HG03175 (cell line): ENCODE measurements around the gene PON2.
"Not testable (repeated sequence)": the region's sequence is repeated elsewhere in the genome, so short reads cannot be mapped to it uniquely, and the experiment has no call there.

Experiments
- ATAC-seq: cut with Tn5 transposase; IDR thresholded peaks from one replicate; pipeline ENCODE4 v1.9.1; 2021; ENCODE audit warnings: mild to moderate bottlenecking, moderate library complexity; ENCODE audit not compliant: unreplicated experiment

The PON2 gene

DNA sequence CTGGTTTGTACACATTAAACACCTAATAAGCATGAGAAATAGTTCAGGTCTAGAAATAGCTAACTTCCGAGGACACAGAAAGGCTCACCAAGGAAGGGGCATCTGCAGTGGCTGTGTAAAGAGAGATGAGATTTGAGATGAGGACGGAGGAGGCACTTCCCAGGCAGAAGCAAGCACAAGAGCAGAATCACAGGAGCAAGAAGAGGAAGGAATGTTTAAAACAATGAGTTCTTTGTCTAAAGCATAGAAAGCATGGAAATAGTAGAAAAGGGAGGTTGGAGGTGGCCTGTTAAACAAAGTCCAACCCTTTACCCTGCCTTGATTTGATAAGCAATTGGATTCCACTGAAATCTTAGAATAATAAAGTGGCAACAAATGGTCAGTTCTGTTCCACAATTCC, 27.1 kb downstream of the PON2 start:
- no peak for ATAC-seq

DNA sequence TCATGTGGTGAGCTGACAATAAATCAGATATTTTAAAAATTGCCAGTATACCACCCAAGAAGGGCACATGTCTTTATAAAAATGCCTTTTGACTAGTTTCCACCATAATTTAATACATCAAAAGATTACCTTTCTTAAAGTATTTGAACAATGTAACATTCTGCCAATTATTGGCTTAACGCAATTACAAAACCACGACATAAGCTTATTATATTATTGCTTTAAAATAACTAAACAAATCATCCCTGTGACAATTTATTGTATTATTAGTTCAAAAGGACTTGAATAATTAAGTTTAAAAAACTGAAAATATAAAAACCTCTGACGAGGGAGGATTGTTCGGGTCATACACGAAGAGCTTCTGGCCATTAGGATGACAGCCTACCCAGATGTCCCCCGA, 29.0 kb downstream of the PON2 start:
- ATAC-seq, result no peak

DNA sequence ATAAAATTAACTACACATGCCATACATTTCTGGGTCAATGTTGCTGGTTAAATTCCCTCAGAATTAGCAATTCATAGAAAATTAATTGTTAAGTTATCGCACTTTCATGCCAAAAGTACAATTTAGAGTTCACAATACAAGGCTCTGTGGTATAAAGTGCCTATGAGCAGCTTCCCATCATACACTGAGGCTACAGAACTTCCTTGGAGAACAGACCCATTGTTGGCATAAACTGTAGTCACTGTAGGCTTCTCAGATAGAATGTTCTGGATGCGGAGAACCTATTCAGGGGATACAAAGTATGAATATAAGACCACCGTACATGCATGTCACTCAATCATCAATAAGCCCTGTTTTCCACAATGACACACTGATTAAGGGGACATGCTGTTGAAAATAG, 29.6 kb downstream of the PON2 start:
- no peak for ATAC-seq

DNA sequence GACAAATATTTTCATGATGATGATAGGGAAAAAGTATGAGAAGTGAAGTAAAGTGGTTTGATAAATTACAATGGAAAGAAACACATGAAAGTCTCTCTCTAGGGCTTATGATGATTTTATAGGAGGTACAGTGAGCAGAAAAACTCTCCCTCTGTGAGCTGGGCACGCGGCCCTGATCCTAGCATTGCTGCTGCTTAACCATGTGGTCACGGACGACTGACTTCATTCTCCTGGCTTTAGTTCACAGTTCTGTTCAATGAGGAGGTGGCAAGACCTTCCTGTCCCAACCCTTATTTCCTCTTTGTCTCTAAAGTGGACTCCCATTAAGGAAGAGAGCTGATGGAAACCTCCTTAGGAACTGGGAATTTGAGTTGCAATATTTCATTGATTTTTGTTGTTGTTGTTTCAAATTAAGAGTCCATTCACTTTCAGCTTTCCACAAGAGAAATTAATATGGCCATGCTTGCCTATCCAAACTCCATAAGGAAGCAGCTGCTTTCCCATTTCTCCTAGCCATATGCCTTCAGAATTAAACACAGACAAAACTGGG, 30.4 kb downstream of the PON2 start:
- no peak for ATAC-seq

DNA sequence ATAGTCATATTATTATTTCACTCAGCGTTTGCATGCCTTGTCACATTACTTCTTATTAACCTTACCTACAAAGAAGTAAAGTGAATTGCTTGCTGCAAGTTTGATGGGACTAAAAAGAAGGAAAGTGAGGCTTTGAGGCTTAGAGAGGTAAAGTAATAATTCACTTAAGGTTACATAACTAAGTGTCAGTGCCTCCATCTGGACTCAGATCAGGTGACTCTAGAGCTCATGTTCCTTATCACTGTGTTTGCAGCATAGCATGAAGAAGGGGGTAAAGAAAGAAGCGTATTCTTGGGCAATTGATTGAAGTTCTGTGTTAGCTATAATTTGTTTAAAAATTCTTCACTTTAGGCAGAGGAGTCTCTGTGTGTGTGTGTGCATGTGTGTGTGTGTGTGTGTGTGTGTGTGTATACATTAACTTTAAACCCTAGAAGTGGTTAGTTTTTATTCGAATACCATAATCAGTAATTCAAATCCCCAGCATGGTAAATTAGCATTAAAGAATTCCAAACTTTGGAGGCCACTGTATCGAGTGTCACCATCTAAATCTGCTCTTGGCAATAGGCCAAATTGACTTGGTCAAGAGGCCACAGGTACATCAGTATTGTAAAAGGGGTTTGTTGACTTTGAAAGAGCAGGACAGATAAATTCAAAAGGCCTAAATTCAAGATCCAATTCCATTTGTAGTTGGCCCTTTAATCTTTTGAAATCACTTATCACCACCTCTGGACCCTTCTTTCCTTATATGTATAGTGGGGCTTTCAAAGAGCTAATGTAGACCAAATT, 36.5 kb downstream of the PON2 start:
- no peak for ATAC-seq

GRCh38 chr7:95397381-95397780, 37.4 kb downstream of the PON2 start:
- no peak for ATAC-seq

GRCh38 chr7:95396136-95397032, 38.4 kb downstream of the PON2 start, which contains the start of gene PON3:
PON3 (minus strand) TSS chr7:95396375; CDS start chr7:95396350, 25 bp downstream.
- no peak for ATAC-seq

DNA sequence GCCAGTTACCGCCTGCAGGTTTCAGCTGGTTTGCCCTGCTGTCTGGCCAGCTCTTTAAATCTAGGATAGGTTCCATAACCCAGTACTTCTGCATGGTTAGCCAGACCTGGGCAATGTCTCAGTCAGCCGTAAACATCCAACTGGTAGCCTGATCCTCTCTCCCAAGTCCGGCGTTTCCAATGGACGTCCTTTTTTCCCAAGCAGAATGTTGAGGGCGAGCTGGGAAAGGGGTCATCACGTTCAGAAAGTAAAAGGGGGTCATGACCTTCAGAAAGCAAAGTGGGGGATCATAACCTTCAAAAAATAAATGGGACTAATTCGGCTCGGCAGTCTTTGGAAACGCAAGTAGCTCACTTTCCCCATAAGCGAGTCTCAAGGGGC, 39.1 kb downstream of the PON2 start:
- ATAC-seq, result no peak

- ATAC-seq, result no peak
Observed at GRCh38 chr7:95394370-95394769, 40.5 kb downstream of the PON2 start.

DNA sequence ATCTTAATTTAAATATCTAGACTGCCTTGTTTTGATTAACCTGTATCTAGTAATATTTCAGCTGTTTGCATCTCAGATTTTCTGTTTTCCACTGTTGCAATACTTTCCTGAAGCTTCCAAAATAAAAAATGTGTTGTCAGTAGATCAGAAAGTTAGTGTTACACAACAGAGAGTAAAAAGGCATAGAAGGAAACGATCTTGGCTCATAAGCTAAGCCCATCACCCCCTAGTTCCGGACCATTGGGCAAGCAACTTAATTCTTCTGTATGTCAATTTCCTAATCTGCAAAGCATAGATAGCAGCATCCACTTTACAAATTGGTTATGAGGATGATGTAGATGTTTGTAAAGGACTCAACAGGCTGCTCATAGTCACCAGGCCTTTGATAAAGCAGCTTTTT, 43.1 kb downstream of the PON2 start:
- no peak for ATAC-seq

DNA sequence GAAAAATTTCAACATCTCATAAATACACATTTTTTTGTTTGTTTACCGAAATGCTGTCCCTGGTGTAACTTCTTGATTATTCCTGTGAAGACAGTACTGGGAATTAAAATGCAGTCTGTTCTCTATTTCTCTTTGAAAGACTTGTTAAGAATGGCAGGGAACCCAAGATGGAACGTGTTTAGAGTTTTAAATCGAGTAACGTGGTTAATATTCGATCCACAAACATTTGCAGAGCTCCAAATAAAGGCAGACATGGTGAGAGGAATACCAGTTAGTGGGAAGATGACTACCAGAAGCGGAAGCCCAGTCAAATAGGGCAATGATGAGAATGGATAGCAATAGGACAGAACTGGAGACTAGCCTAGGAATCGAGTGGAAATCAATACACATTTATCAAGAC, 45.3 kb downstream of the PON2 start:
- no peak for ATAC-seq

DNA sequence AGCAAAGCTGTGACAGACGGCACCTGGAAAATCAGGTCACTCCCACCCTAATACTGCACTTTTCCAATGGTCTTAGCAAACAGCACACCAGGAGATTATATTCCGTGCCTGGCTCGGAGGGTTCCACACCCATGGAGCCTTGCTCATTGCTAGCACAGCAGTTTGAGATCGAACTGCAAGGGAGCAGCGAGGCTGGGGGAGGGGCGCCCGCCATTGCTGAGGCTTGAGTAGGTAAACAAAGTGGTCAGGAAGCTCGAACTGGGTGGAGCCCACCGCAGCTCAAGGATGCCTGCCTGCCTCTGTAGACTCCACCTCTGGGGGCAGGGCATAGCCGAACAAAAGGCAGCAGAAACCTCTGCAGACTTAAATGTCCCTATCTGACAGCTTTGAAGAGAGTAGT, 55.4 kb downstream of the PON2 start:
- not testable (repeated sequence) for ATAC-seq

- no peak for ATAC-seq
Observed at GRCh38 chr7:95376632-95377400, 58.0 kb downstream of the PON2 start.

DNA sequence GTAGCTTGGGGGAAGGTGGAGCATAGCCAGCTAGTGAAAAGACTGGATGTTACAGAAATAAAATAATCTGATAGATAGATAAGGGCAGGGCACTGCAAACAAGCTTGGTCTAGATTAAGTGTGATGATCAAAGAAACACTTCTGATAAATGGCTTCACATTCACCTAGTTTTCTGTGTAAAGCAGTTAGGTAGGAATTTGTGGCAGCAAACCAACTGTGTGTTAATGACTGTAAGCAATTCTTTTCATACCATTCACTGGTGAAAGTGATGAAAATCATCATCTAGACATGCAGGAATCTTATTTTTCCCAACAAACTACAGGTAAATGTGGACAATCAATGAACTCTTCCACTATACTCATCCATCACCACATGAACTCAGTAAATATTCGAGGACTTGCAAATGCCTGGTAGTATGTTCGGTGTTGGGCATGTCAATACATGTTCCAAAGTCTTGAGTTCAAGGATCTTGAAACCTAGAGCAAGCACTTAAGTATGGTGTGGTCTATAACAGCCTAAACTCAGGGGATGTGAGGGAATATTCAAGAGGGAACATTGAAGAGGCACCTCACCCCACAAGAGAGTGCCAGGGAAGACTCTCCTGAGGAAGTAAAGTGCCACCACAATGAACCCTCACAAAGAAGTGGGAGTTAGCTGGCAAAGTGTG, 59.1 kb downstream of the PON2 start:
- no peak for ATAC-seq

- no peak for ATAC-seq
Observed at GRCh38 chr7:95373323-95373722, 61.5 kb downstream of the PON2 start.

DNA sequence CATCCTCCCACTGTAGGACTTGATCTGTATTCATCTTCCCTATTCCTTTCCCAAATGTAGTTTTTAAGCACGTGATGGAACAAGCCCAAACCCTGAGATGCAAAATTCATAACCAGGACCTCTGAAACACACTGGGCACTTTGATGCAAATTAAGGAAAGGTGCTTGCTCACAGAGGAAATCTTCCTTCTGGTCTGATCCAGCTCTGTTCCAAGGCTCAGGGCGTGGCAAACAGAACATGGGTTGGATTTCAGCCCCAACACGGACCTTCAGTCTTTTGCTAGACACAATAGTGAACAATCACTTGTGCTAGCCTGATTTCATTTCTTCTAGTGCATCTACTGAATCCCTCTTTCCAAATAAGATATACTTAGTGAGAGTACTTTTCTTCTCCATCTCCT, 66.6 kb downstream of the PON2 start:
- no peak for ATAC-seq

DNA sequence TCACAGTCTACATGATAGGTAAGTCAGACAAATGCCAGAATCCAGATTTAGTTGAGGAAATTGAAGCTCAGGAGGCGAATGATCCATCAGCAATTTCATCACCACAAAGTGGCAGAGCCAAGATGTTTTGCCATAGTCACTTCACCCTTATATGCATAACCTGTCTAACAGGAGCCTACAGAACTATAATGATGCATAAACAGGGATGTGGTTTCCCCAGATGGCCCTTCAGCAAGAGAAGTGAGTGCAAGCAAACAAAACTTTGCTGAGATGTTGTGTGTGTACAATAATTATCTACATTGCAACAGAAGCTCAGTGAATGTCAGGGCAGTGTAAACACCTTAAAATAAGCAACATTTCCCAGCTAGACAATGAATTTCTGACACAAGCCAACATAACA, 67.2 kb downstream of the PON2 start:
- no peak for ATAC-seq

DNA sequence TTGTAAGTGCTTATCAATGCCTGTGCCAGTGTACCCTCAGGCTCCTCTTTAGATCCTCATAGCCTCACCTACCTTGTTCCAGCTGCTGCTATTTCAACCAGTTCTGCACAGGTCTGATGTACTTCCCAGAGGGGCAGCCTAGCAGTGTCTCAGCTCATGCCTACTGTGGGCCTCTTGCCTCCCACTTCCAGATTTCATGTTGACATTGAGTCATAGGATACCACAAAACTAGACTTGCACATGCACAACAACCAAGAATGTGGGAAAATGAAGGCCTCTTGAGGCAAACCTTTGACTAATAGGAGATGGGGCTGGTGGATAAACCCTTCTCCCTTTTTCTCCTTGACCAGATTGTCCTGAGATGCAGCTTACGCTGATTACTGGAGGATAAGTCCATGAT, 69.7 kb downstream of the PON2 start:
- ATAC-seq, result no peak

DNA sequence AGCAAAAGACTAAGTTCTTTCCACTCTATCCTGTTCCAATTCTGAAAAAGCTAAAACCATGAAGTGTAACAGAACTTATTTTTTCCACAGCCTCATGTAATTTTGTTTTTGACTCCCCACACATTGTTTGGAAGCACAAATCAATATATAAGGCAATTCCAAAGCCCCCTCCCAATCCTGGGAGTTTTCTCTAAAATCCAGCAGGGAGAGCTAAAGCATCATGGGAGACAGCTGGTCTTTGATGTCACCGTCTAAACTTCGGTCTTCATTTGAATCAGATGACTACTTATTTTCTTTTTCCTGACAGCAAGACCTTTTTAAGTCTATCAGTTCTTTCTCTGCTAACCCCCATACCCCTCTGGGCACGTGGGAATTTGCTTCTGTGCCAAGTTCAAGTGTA, 77.2 kb downstream of the PON2 start:
- ATAC-seq, result no peak
